Measurements from ENCODE around the gene SLC44A1. TPM values are rescaled to one million over a fixed set of nuclear protein-coding genes. Genes with fewer than 3 reads are reported as not detected.

The SLC44A1 gene
- total and polyA plus RNA-seq, 10 of the 15 experiments (the other 5 are each of a cell fraction or from before 2014, with no cell fraction given): 2.4 to 21.2 (median 12.4) TPM

GRCh38 chr9:105295986-105296385, 51.5 kb downstream of the SLC44A1 start:
- CTCF ChIA-PET: no interaction called here
- in situ Hi-C loops (cut with MboI): no loop called here
- Histone ChIP-seq H3K4me1 (ENCODE audit: control insufficient read depth, insufficient read depth, low read length) (no peaks in the 10 kb centered on the region), H3K27ac (ENCODE audit: control insufficient read depth, insufficient read depth) (no peak overlapping the region), H3K4me3 (no peak overlapping the region), H4K20me1 (ENCODE audit: control insufficient read depth, insufficient read depth) (no peaks in the 10 kb centered on the region), H3K9me3 (replicated peaks; ENCODE audit: control insufficient read depth, insufficient read depth, low read length) (no peaks in the 10 kb centered on the region), H3K27me3 (replicated peaks in 1 of 2; ENCODE audit: control insufficient read depth in 2 of 2, insufficient read depth in 2 of 2, low read length in 1 of 2) (no peaks in the 10 kb centered on the region), H2AFZ (ENCODE audit: control insufficient read depth, low read depth, low read length) (no peak overlapping the region), H3K79me2 (ENCODE audit: control insufficient read depth, insufficient read depth, low read length) (no peaks in the 10 kb centered on the region), H3K36me3 (ENCODE audit: control insufficient read depth in 2 of 2, insufficient read depth in 2 of 2, low read length in 1 of 2) (no peaks in the 10 kb centered on the region), H3K9ac (ENCODE audit: control insufficient read depth, insufficient read depth, low read length) (no peak overlapping the region), H3K4me2 (ENCODE audit: control insufficient read depth, insufficient read depth) (no peak overlapping the region)
- SMC1A ChIA-PET (ENCODE audit: uncharacterized antibody, unreplicated experiment): interaction anchor here (2.5 kb wide), 1 partner anchor 11 kb away, joined by 11 read pairs; no protein-coding TSS in a partner anchor
- TF ChIP-seq ZNF592 (IDR thresholded peaks at IDR 0.05) (no peak), NBN (IDR thresholded peaks at IDR 0.05) (no peak), STAT3 (IDR thresholded peaks at IDR 0.05; ENCODE audit: low read depth, low read length) (no peak), SP1 (IDR thresholded peaks at IDR 0.05; ENCODE audit: low read depth, low read length) (no peak)
- POLR2A ChIA-PET: no interaction called here
- no peak for FAIRE-seq
- no peak for ATAC-seq
- RAD21 ChIA-PET (ENCODE audit: unreplicated experiment): no interaction called here
- intact Hi-C loops (cut with micrococcal nuclease; ENCODE audit: unreplicated experiment): no loop called here
- DNase-seq (ENCODE audit: low read depth, low spot score): no peak
- 97% methylated on average over 4 of the region's 4 CpGs for WGBS (ENCODE audit: insufficient coverage, insufficient replicate concordance, low lambda C conversion rate, missing lambda C conversion rate)
- no TSS peak for BruUV-seq (replicated peaks)

All from GM12878 (cell line).